Lung (tissue), 12 donors: ENCODE data around the gene UBL7. TPM values are rescaled to one million over a fixed set of nuclear protein-coding genes. Genes with fewer than 3 reads are reported as not detected.
"Not testable (repeated sequence)": the region's sequence is repeated elsewhere in the genome, so short reads cannot be mapped to it uniquely, and the experiment has no call there.

Source experiments
- ATAC-seq: fragments of 200-7000 bp; cut with Tn5 transposase; one replicate; pipeline ENCODE4 v1.9.1; 2020; ENCODE audit warnings: moderate number of reproducible peaks; ENCODE audit not compliant: insufficient read depth, low FRiP score
- DNase-seq, 3 donors: peaks; one replicate each; pipeline ENCODE4 v3.0.0-alpha.2; 2013 to 2017
- H3K27ac ChIP-seq, 2 donors: one replicate each; pipeline ENCODE4 v1.5.1; 2013; ENCODE audit warnings: mild to moderate bottlenecking in 2 of 2, moderate library complexity in 2 of 2, control low read depth in 1 of 2, inconsistent platforms in 1 of 2, low read depth in 1 of 2, low read length in 1 of 2
- H3K27me3 ChIP-seq, 3 donors: one replicate each; pipeline ENCODE4 v1.5.1; 2013; ENCODE audit warnings: low read length in 2 of 3; ENCODE audit not compliant: control insufficient read depth in 3 of 3, insufficient read depth in 3 of 3
- H3K36me3 ChIP-seq, 4 donors: one replicate each; pipeline ENCODE4 v1.5.1; 2013; ENCODE audit warnings: low read length in 4 of 4, mild to moderate bottlenecking in 1 of 4, moderate library complexity in 1 of 4; ENCODE audit not compliant: control insufficient read depth in 4 of 4, insufficient read depth in 4 of 4
- H3K4me1 ChIP-seq, 5 donors: one replicate each; pipeline ENCODE4 v1.5.1; 2013; ENCODE audit warnings: low read length in 5 of 5, mild to moderate bottlenecking in 2 of 5, moderate library complexity in 1 of 5; ENCODE audit not compliant: control insufficient read depth in 5 of 5, insufficient read depth in 5 of 5
- H3K4me3 ChIP-seq: one replicate; pipeline ENCODE4 v1.5.1; 2013; ENCODE audit warnings: mild to moderate bottlenecking, control low read depth, moderate library complexity
- H3K9ac ChIP-seq, 2 donors: one replicate each; pipeline ENCODE4 v1.5.1; 2013; ENCODE audit warnings: low read length in 2 of 2, control low read depth in 1 of 2; ENCODE audit not compliant: insufficient read depth in 1 of 2
- H3K9me3 ChIP-seq, 4 donors: one replicate each; pipeline ENCODE4 v1.5.1; 2013; ENCODE audit warnings: low read length in 3 of 4, mild to moderate bottlenecking in 1 of 4, moderate library complexity in 1 of 4; ENCODE audit not compliant: control insufficient read depth in 4 of 4, insufficient read depth in 3 of 4
- WGBS, 2 donors: extraction: QIAGEN DNeasy Blood & Tissue Kit; methylation state at CpG; one replicate each; pipeline ENCODE4 v1.1.7; 2013; 5-methylcytosine and 5-hydroxymethylcytosine counted together
- polyA plus RNA-seq, 2 donors: library from polyadenylated mRNA; stranded (reverse); fragments of 200-250 nt; gene quantifications; one replicate each; pipeline ENCODE4 v1.2.1, GENCODE V29; 2013
- total RNA-seq, 2 donors: library from RNA; depleted of rRNA in 1 of 2; stranded (reverse); fragments of >200 nt in 1 of 2; gene quantifications; one replicate each; pipeline ENCODE4 v1.2.1, GENCODE V29; 2014 to 2021
- TF ChIP-seq, protein P1 (sequence below): IDR thresholded peaks from 2 replicates; pipeline ENCODE4 v1.5.1; 2012; ENCODE audit warnings: mild to moderate bottlenecking; ENCODE audit errors: control extremely low read depth, extremely low read depth
- donor health status: control.
- donor health status: control.
- donor health status: Bipolar disorder and iron deficiency.
- donor health status: healthy.
- donor health status: DM: yes; HTN: yes; CAD: no.

The UBL7 gene
- total and polyA plus RNA-seq, 4 donors = 31.8 to 48.0 (median 40.4) TPM

DNA sequence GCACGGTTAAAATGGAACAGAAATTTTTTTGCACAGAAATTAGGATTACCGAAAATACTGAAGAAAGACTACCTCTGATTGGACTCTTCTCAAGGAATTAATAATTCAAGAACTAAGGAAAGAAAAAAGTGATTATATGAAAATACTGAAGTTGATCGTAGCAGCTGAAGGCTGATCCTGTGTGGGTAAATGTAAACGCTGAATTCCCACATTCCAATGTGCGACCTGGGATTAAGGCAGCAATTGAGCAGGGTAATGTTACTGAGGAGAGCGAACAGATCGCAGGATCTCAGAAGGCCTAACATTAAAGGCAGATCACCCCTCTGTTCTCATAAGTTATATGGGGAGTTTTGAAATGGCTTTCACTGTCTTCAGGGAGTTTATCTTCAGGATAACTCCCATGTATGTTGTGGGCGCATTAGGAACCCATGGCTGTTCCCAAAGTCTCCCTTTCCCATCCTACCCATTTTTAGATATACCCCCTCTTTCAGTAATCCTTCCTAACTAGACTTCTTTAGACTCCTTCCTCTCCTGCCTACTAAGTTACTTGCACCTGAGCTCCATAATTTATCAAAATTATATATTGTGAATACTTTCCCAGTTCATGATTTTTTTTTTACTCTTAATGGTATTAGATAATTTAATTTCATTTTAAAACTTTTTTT is 1.0 kb upstream of the UBL7 start:
- Histone ChIP-seq H3K9me3 (no peaks in the 10 kb centered on the region), H3K9ac (peak overlapping the region; percentile 75 to 78), H3K4me3 (no peak overlapping the region), H3K4me1 (peaks cover 0 to 21% (median 2%) of the 10 kb centered on the region in 5 donors), H3K36me3 (peaks cover 0 to 3% (median 0%) of the 10 kb centered on the region in 4 donors), H3K27ac (peak overlapping the region in 1 of 2 donors; percentile 59), H3K27me3 (no peaks in the 10 kb centered on the region)
- TF ChIP-seq, protein P1, sequence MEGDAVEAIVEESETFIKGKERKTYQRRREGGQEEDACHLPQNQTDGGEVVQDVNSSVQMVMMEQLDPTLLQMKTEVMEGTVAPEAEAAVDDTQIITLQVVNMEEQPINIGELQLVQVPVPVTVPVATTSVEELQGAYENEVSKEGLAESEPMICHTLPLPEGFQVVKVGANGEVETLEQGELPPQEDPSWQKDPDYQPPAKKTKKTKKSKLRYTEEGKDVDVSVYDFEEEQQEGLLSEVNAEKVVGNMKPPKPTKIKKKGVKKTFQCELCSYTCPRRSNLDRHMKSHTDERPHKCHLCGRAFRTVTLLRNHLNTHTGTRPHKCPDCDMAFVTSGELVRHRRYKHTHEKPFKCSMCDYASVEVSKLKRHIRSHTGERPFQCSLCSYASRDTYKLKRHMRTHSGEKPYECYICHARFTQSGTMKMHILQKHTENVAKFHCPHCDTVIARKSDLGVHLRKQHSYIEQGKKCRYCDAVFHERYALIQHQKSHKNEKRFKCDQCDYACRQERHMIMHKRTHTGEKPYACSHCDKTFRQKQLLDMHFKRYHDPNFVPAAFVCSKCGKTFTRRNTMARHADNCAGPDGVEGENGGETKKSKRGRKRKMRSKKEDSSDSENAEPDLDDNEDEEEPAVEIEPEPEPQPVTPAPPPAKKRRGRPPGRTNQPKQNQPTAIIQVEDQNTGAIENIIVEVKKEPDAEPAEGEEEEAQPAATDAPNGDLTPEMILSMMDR = no peak
- DNase-seq = no peak
- no peak for ATAC-seq
- 42 to 54% methylated on average over 8 of the region's 8 CpGs for WGBS, 2 donors

DNA sequence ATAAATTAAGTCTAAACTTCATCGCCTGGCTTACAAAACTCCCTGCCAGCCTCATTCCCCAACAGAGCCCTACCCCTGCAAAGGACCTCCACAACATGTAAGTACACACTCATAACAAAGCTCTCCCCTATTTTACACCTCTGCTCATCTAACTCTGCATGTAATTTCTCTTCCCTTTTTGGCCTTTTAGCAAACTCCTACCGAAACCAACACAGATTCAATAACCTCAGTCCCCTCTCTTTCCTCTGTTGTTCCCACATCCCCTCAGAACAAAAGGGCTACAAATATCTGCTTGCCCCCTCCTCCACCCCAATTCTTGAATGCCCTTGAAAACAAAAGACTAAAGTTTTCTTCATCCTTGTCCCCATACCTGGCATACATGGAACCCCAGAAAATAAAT is 662 bp downstream of the UBL7 start:
- Histone ChIP-seq H3K27ac (peak overlapping the region in 1 of 2 donors; percentile 92), H3K4me1 (peaks cover 0 to 21% (median 2%) of the 10 kb centered on the region in 5 donors), H3K4me3 (peak overlapping the region; percentile 43), H3K36me3 (peaks cover 3 to 10% (median 4%) of the 10 kb centered on the region in 4 donors), H3K9me3 (no peaks in the 10 kb centered on the region), H3K27me3 (no peaks in the 10 kb centered on the region), H3K9ac (peak overlapping the region; percentile 81 to 95)
- DNase-seq (no peak), ATAC-seq (no peak)
- 35 to 40% methylated on average over 2 of the region's 2 CpGs for WGBS, 2 donors
- TF ChIP-seq, protein P1 = no peak

DNA sequence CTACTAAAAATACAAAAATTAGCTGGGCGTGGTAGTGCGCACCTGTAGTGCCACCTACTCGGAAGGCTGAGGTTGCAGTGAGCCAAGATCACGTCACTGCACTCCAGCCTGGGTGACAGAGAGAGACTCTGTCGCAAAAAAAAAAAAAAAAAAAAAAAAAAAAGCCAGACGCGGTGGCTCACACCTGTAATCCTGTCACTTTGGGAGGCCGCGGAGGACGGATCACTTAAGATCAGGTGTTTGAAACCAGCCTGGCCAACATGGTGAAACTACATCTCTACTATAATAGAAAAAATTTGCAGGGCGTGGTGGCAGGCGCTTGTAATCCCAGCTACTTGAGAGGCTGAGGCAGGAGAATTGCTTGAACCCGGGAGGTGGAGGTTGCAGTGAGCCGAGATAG is 1.2 kb downstream of the UBL7 start:
- H3K4me1 ChIP-seq = peaks cover 0 to 21% (median 2%) of the 10 kb centered on the region in 5 donors
- H3K9me3 ChIP-seq, H3K36me3 ChIP-seq, H3K27me3 ChIP-seq, H3K27ac ChIP-seq, ATAC-seq, H3K9ac ChIP-seq, DNase-seq, H3K4me3 ChIP-seq: not testable (repeated sequence)
- 86 to 92% methylated on average over 12 to 14 of the region's 14 CpGs for WGBS, 2 donors

DNA sequence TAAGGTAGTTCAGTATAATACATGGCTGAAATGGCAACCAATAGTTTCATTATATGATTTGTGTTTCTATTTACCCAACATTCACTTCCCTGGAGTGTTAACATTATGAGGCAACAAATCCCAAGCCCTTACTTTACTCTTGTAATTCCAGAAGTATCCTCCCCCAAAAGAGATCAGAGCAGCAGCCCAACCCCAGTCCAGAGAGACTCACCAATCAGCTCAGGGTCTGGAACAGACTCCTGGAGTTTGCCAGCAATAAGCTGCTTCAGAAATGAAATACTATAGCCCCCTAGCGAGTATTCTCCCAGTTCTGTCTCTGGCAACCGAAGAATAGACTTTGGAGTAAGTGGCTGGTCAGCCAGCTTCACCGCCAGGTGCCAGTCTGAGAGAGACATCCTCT is 2.5 kb downstream of the UBL7 start:
- Histone ChIP-seq H3K9me3 (no peaks in the 10 kb centered on the region), H3K36me3 (peaks cover 3 to 14% (median 11%) of the 10 kb centered on the region in 4 donors), H3K9ac (no peak overlapping the region), H3K27ac (no peak overlapping the region), H3K4me3 (no peak overlapping the region), H3K27me3 (no peaks in the 10 kb centered on the region), H3K4me1 (peaks cover 0 to 21% (median 2%) of the 10 kb centered on the region in 5 donors)
- DNase-seq (no peak), ATAC-seq (no peak)
- WGBS, 2 donors = 96 to 97% methylated on average over 3 of the region's 3 CpGs
- TF ChIP-seq, protein P1 = no peak

DNA sequence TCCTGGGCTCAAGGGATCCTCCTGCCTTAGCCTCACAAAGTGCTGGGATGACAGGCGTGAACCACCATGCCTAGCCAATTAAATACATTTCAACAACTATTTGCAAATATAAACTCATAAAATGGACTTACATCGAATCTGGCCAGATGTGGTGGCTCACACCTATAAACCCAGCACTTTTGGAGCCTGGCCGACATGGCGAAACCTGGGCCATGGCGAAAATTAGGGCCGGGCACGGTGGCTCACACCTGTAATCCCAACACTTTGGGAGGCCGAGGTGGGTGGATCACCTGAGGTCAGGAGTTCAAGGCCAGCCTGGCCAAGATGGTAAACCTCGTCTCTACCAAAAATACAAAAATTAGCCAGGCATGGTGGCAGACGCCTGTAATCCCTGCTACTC is 3.9 kb downstream of the UBL7 start:
- H3K9ac ChIP-seq, H3K27me3 ChIP-seq, H3K4me3 ChIP-seq, H3K27ac ChIP-seq, H3K4me1 ChIP-seq, ATAC-seq, DNase-seq, H3K9me3 ChIP-seq: not testable (repeated sequence)
- peaks cover 6 to 19% (median 14%) of the 10 kb centered on the region in 4 donors for H3K36me3 ChIP-seq
- WGBS, 2 donors = 97 to 98% methylated on average over 10 of the region's 10 CpGs
